ENCODE measurements around the gene SNTG2.
"Not testable (repeated sequence)": the region's sequence is repeated elsewhere in the genome, so short reads cannot be mapped to it uniquely, and the experiment has no call there.

SNTG2 gene

GRCh38 chr2:1397350-1397749 lies 446.7 kb downstream of the SNTG2 start:
- DNase-seq (no peak), ATAC-seq (no peak)
- peaks cover 8% of the 10 kb centered on the region for H3K27me3 Mint-ChIP-seq
- no peaks in the 10 kb centered on the region for H3K4me1 Mint-ChIP-seq
- H3K4me3 Mint-ChIP-seq, result no peak overlapping the region
- peaks cover 2 to 14% of the 10 kb centered on the region in 2 donors for H3K9me3 Mint-ChIP-seq
- H3K27ac Mint-ChIP-seq, result no peak overlapping the region

DNA sequence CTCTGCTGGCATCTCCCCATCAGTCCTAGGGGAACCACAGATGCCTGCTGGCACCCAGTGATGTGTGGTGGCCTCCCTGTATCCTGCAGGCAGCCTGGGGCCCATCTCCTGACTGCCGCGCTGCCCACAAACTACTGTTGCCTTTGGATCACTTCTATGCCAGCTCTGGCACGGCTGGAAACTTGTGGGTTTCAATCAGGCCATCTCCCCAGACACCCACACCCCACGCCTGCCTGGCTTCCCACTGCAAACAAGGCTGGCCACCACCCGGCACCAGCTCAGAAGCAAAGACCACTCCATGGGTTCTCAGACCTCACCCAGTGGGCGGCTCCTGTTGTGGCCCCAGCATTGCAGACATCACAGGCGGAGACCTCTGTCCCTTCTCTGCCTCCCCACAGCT lies 447.5 kb downstream of the SNTG2 start:
- ATAC-seq (no peak), DNase-seq (no peak)
- no peaks in the 10 kb centered on the region for H3K4me1 Mint-ChIP-seq
- H3K27ac Mint-ChIP-seq, result no peak overlapping the region
- no peaks in the 10 kb centered on the region for H3K27me3 Mint-ChIP-seq
- peaks cover 5 to 15% of the 10 kb centered on the region in 2 donors for H3K9me3 Mint-ChIP-seq
- no peak overlapping the region for H3K4me3 Mint-ChIP-seq

DNA sequence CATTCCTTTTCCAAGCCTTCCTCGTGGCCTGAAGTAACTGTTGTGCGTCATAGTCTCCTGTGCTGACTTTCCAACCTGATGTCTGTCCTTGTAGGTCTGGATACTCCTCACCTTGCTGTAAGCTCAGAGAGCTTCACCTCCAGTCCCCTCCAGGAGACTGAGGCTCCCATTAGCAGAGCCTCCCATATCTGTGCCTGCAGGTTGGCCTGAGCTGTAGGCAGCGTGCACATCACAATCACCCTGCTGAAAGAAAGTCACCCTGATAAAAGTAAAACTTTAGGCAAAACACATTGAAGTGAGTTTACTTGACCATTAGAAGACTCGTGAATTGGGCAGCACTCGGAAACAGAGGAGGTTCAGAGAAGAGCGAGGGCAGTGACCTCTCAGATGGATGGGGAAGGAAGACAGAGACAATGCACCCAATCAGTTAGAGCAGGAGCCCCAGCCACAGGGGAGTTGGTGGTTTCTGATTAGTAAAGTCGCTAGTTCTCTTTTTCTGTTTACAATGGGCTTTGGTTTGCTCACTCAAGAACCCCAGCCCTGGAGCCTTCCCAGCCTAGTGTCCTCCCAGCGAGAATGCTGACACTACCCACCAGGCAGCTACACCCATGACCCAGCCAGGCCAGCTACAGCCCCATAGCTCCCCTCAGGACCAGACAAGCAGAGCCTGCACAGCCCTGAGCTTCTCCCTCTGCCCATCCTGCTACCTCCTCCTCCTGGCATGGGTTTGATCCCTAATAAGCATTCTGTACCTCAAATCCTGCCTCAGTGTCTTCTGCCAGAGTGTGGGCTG lies 450.5 kb downstream of the SNTG2 start:
- H3K27ac Mint-ChIP-seq, result no peak overlapping the region
- no peak overlapping the region for H3K4me3 Mint-ChIP-seq
- H3K27me3 Mint-ChIP-seq, result no peaks in the 10 kb centered on the region
- H3K4me1 Mint-ChIP-seq, result no peaks in the 10 kb centered on the region
- H3K9me3 Mint-ChIP-seq, result peaks cover 12 to 25% of the 10 kb centered on the region in 2 donors
- no peak for ATAC-seq
- DNase-seq, result no peak

DNA sequence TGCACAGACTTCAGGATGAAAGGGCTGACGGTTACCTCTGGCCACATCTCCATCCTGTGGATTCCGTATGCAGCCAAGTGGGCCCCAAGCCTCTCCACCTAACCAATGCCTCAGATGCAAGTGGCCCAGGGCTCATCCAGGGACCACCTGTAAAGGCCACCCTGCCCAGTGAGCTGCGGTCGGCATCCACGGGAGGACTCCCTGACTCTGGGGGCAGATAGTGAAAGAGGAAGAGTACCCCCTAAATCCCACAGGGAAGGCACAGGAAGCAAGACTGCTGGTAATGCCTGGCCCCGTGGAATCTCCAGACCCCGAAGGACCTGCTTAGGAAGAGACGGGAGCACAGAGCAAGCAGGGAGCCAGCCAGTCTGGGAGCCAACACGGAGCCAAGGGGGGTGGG lies 451.4 kb downstream of the SNTG2 start:
- ATAC-seq (no peak), DNase-seq (no peak)
- H3K4me1 Mint-ChIP-seq, result no peaks in the 10 kb centered on the region
- peaks cover 12 to 25% of the 10 kb centered on the region in 2 donors for H3K9me3 Mint-ChIP-seq
- no peak overlapping the region for H3K27ac Mint-ChIP-seq
- H3K4me3 Mint-ChIP-seq, result no peak overlapping the region
- H3K27me3 Mint-ChIP-seq, result no peaks in the 10 kb centered on the region

DNA sequence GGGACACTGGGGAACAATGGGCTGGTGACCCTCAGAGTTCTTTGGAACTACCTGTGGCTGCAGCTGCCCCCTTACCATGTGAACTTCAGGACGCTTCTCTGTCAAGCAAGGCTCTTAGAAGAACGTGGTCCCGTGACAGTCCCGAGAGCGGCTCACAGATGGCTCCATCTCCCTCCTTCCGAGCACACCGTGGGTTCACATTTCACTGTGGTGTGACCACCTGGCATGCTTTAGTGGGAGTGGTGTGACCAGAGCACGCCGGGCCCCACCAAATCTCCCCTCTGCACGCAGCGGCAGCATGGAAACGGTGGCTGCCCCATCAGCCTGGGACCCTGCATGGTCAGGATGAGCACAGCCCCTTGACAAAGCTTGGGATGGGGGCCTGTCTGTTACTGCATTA lies 452.9 kb downstream of the SNTG2 start:
- no peaks in the 10 kb centered on the region for H3K4me1 Mint-ChIP-seq
- H3K9me3 Mint-ChIP-seq, result peaks cover 12 to 25% of the 10 kb centered on the region in 2 donors
- H3K27me3 Mint-ChIP-seq, result no peaks in the 10 kb centered on the region
- DNase-seq, result no peak
- no peak overlapping the region for H3K4me3 Mint-ChIP-seq
- ATAC-seq, result no peak
- H3K27ac Mint-ChIP-seq, result no peak overlapping the region

GRCh38 chr2:1405124-1405523 lies 454.5 kb downstream of the SNTG2 start:
- H3K4me1 Mint-ChIP-seq, result no peaks in the 10 kb centered on the region
- no peaks in the 10 kb centered on the region for H3K27me3 Mint-ChIP-seq
- H3K9me3 Mint-ChIP-seq, result peaks cover 12 to 25% of the 10 kb centered on the region in 2 donors
- no peak overlapping the region for H3K4me3 Mint-ChIP-seq
- no peak overlapping the region for H3K27ac Mint-ChIP-seq
- ATAC-seq (no peak), DNase-seq (no peak)

DNA sequence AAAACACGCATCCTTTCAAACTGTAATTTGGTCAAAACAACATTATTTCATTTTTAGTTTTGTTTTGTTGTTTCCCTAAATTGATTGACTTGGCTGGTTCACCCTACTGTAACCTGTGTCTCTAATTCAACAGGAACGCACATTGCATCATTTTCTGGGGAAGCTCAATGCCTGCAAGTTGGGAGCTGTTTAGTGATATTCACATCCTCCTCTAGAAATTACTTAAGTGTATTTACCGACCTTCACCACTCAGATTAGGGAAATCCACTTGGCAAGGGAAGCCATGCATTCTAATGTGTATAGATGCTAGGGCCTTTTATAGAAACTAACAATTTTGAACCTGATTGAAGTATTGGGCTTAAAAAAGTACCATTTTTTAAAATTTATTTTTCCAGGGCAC lies 455.3 kb downstream of the SNTG2 start:
- no peaks in the 10 kb centered on the region for H3K4me1 Mint-ChIP-seq
- H3K27me3 Mint-ChIP-seq, result no peaks in the 10 kb centered on the region
- ATAC-seq, result no peak
- peaks cover 12 to 25% of the 10 kb centered on the region in 2 donors for H3K9me3 Mint-ChIP-seq
- H3K4me3 Mint-ChIP-seq, result no peak overlapping the region
- no peak for DNase-seq
- no peak overlapping the region for H3K27ac Mint-ChIP-seq

DNA sequence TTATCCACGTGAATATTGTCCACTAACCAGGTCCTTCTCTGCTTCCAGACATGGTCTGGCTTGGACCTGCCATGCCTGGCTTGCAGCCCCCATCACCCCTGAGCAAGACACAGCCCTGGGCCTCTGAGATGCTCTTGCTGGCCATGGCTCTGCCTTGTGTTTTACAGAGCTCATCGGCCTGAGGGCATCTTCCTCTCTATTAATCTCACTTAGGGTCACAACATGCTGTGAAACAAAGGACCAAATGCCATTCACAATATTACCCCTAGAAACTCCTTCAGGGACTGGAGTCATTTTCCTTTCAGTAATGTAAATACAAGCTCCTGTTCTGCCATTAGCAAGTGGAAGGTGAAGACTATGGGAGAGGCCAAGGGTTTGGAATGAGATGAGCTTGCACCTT lies 455.8 kb downstream of the SNTG2 start:
- no peak overlapping the region for H3K27ac Mint-ChIP-seq
- H3K4me3 Mint-ChIP-seq, result no peak overlapping the region
- ATAC-seq, result no peak
- no peak for DNase-seq
- H3K27me3 Mint-ChIP-seq, result no peaks in the 10 kb centered on the region
- peaks cover 12 to 25% of the 10 kb centered on the region in 2 donors for H3K9me3 Mint-ChIP-seq
- H3K4me1 Mint-ChIP-seq, result no peaks in the 10 kb centered on the region

DNA sequence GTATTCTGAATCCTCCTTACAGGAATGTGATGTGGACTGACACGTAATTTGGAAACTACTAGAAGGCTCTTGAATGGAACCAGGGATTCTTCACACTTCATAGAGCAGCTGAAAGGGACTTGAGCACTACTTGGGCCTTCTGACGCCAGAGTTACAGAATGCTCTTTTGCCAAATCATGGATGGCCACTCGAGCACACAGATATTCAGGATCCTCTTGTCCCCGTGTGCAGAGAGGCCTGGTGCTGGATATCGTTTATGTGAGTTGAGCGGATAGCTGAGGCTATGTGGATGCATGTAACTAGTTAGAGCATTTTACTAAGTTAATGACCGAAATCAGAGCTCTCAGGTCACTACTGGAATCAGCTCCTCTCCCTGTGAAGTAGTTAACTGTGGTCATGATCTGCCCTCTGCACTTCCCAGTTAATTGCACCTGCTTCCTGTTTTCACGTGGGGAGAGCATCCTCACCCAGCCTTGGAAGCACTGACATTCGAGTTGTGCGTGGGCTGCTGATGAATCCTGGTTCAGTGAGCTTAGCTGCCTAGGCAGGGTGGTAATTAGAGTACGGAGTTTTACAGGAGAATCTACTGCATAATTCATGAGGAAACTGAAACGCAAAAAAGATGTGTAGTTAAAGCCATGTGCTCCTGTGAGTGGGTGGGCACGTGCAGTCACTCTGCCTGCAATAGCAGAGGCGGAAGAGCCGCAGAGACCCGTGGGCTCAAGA lies 457.5 kb downstream of the SNTG2 start:
- no peaks in the 10 kb centered on the region for H3K27me3 Mint-ChIP-seq
- no peak overlapping the region for H3K27ac Mint-ChIP-seq

DNA sequence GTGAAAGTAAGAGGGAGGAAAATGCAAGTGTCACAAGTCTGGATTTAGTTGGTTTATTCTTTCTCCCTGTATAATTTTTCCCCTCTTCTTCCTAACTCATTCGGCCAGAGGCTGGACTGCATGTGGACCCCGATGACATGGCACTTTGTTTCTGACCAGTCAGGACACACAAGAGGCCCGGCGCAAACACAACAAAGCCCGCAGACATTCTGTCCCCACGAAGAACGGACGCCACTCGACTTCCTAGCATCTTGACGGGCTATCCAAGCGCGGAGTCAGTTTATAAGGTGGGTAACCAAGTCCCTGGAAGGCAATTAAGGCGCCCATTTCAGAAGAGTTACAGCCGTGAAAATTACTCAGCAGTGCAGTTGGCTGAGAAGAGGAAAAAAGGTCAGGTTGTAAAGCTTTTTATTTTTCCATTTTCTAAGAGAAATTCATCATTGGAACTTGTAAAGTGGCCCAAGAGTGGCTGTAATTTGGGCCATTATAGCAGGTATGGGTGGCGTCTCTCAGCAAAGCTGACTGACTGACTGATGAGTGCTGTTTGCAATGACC lies 462.6 kb downstream of the SNTG2 start, which contains the start of gene TPO:
Gene TPO (plus strand): TSS at position 308 of the 555 bp plus-strand sequence. CDS start 946 bp downstream, outside the sequence.
- Mint-ChIP-seq H3K4me1 (no peaks in the 10 kb centered on the region), H3K27me3 (no peaks in the 10 kb centered on the region), H3K9me3 (no peaks in the 10 kb centered on the region), H3K27ac (peak within 1 kb of the TSS in 1 of 2 donors; percentile 40), H3K4me3 (no peak within 1 kb of the TSS)
- ATAC-seq (no peak), DNase-seq (no peak)

More for the DNA sequence above, 457.5 kb downstream of the SNTG2 start:
- Mint-ChIP-seq H3K4me3 (no peak overlapping the region), H3K4me1 (no peaks in the 10 kb centered on the region), H3K9me3 (peaks cover 7 to 12% of the 10 kb centered on the region in 2 donors)
- DNase-seq (no peak), ATAC-seq (no peak)

GRCh38 chr2:1414121-1414520 lies 463.5 kb downstream of the SNTG2 start:
- Mint-ChIP-seq H3K27me3 (no peaks in the 10 kb centered on the region), H3K9me3 (no peaks in the 10 kb centered on the region), H3K4me3 (no peak overlapping the region), H3K27ac (no peak overlapping the region), H3K4me1 (no peaks in the 10 kb centered on the region)
- ATAC-seq (no peak), DNase-seq (no peak)

DNA sequence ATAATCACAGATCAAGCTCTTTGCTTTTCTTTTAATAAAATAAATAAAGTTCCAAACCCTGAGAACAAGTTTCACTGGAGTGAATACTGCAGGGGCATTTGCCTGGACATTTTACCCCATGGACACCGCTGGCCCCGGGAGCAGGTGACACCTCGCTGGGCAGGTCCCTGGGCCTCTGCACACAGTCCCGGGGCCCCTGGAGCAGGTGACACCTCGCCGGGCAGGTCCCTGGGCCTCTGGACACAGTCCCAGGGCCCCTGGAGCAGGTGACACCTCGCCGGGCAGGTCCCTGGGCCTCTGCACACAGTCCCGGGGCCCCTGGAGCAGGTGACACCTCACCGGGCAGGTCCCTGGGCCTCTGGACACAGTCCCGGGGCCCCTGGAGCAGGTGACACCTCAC lies 464.3 kb downstream of the SNTG2 start:
- H3K9me3 Mint-ChIP-seq, DNase-seq, H3K4me3 Mint-ChIP-seq, H3K27ac Mint-ChIP-seq, H3K27me3 Mint-ChIP-seq, H3K4me1 Mint-ChIP-seq, ATAC-seq: not testable (repeated sequence)

DNA sequence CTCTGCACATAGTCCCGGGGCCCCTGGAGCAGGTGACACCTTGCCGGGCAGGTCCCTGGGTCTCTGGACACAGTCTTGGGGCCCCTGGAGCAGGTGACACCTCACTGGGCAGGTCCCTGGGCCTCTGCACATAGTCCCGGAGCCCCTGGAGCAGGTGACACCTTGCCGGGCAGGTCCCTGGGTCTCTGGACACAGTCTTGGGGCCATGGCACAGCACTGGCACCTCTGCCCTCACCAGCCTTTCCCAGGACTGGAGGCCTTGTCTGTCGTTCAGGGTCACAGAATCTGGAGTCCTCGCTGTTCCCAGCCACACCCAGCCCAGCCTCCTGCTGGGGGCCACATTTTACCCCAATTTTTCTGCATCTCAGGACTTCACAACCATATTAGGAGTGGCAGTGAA lies 464.9 kb downstream of the SNTG2 start:
- H3K4me3 Mint-ChIP-seq, result no peak overlapping the region
- DNase-seq (no peak), ATAC-seq (no peak)
- no peaks in the 10 kb centered on the region for H3K9me3 Mint-ChIP-seq
- no peaks in the 10 kb centered on the region for H3K4me1 Mint-ChIP-seq
- no peak overlapping the region for H3K27ac Mint-ChIP-seq
- no peaks in the 10 kb centered on the region for H3K27me3 Mint-ChIP-seq
